ENCODE data around the gene BASP1. TPM values are rescaled to one million over a fixed set of nuclear protein-coding genes. Genes with fewer than 3 reads are reported as not detected.
"Not testable (repeated sequence)": the region's sequence is repeated elsewhere in the genome, so short reads cannot be mapped to it uniquely, and the experiment has no call there.

BASP1 gene
- total RNA-seq, 4 donors from 2014 or later: 46.0 to 54.6 (median 49.8) TPM

DNA sequence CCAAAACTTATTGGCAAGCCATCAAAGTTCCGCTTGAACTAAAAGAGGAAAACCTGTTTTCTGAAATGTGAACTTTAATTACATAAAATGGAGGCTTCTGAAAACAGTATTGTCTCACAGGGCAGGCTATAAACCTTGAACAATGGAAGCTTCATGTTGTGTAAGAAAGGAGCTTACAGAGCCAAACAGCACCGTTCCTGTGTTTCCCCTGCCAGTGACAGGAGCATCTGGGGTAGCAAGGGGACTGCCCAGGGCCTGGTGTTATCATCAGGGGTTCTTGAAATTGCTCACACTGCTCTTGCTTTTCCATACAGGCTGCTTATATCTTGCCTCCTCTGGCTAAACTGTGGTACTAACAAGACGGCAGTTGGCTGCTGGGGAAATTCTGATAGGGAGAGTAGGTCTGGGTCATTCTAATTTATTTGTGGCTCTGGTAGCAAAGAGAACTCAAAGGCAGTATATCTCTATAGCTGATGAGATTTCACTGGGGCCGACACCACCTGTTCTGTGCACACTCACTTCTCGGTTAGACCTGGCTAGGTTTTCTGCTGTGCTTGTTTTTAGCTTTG, 40.4 kb downstream of the BASP1 start:
- no peaks in the 10 kb centered on the region for H3K9me3 ChIP-seq
- H3K36me3 ChIP-seq: no peaks in the 10 kb centered on the region
- H3K4me1 ChIP-seq: no peaks in the 10 kb centered on the region
- no peak for DNase-seq (ENCODE audit: low spot score in 2 of 2)
- TF ChIP-seq EP300 (IDR thresholded peaks at IDR 0.05): no peak
- TF ChIP-seq, protein P1, sequence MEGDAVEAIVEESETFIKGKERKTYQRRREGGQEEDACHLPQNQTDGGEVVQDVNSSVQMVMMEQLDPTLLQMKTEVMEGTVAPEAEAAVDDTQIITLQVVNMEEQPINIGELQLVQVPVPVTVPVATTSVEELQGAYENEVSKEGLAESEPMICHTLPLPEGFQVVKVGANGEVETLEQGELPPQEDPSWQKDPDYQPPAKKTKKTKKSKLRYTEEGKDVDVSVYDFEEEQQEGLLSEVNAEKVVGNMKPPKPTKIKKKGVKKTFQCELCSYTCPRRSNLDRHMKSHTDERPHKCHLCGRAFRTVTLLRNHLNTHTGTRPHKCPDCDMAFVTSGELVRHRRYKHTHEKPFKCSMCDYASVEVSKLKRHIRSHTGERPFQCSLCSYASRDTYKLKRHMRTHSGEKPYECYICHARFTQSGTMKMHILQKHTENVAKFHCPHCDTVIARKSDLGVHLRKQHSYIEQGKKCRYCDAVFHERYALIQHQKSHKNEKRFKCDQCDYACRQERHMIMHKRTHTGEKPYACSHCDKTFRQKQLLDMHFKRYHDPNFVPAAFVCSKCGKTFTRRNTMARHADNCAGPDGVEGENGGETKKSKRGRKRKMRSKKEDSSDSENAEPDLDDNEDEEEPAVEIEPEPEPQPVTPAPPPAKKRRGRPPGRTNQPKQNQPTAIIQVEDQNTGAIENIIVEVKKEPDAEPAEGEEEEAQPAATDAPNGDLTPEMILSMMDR (IDR thresholded peaks at IDR 0.05): no peak
- TF ChIP-seq POLR2A (IDR thresholded peaks at IDR 0.05): no peak
- H3K4me3 ChIP-seq: no peak overlapping the region
- H3K27me3 ChIP-seq: no peaks in the 10 kb centered on the region
- WGBS, 2 donors: 66 to 71% methylated on average over 5 of the region's 5 CpGs
- H3K27ac ChIP-seq: no peak overlapping the region

DNA sequence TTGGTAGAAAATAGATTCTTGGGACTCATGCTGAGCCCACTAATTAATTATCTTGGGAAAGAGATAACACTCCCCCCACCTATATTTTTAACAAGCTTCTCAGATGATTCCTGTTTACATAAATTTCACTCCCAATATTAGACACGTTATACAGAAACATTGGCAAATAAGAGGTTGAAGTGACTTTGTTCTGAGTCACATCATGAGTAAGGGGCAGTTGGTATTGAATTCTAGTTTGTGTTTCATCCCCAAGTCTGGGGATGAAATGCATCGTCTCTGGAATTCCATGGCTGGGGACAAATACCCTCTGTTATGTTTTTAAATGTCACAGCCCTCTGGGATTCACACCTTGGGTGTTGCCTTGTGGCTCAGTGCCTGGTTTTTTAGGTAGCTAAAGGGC, 41.0 kb downstream of the BASP1 start:
- Histone ChIP-seq H3K9me3 (no peaks in the 10 kb centered on the region), H3K27ac (no peak overlapping the region), H3K27me3 (no peaks in the 10 kb centered on the region), H3K36me3 (no peaks in the 10 kb centered on the region), H3K4me3 (no peak overlapping the region), H3K4me1 (no peaks in the 10 kb centered on the region)
- TF ChIP-seq POLR2A (IDR thresholded peaks at IDR 0.05) (no peak), EP300 (IDR thresholded peaks at IDR 0.05) (no peak)
- TF ChIP-seq, protein P1 (IDR thresholded peaks at IDR 0.05): no peak
- 68 to 77% methylated on average over 2 of the region's 2 CpGs for WGBS, 2 donors
- DNase-seq (ENCODE audit: low spot score in 2 of 2): no peak

DNA sequence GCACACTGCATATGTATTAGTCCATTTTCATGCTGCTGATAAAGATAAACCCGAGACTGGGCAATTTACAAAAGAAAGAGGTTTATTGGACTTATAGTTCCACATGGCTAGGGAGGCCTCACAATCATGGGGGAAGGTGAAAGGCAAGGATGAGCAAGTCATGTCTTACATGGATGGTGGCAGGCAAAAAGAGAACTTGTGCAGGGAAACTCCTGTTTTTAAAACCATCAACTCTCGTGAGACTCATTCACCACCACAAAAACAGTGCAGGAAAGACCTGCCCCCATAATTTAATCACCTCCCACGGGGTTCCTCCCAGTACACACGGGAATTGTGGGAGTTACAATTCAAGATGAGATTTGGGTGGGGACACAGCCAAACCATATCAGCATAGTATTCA, 41.6 kb downstream of the BASP1 start:
- not testable (repeated sequence) for DNase-seq (ENCODE audit: low spot score in 2 of 2); H3K4me1 ChIP-seq; H3K36me3 ChIP-seq; H3K4me3 ChIP-seq; H3K27ac ChIP-seq; H3K27me3 ChIP-seq; H3K9me3 ChIP-seq
- WGBS, 2 donors: 87 to 88% methylated on average over 4 of the region's 4 CpGs

DNA sequence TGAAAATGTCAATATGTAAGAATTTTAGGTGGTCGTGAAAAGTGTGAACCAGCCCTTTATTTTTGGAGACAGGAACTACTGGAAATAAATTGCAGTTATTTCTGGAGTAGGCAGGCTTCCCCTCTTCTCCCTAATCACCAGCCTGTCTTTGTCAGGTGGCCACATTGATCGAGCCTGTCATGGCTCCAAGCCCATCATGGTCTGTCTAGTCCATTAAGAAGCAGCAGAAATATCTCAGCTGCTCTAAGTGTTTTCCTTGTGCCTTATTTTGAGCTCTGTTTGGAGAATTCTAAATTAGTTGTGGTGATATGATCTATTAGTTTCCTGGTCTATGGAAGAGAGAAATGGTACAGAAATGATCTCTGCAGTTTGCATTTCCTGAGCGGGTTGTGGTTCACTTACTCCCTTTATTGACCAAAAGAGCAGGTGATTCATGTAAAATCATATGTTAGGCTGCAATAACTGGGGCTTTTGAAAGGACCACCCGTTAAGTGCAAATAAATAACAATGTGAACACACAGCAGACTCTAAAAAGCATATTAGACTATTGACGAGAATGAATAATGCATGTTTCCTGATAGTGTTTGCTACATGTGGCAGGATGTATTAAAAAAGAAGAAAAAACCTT, 42.3 kb downstream of the BASP1 start:
- no peaks in the 10 kb centered on the region for H3K27me3 ChIP-seq

DNA sequence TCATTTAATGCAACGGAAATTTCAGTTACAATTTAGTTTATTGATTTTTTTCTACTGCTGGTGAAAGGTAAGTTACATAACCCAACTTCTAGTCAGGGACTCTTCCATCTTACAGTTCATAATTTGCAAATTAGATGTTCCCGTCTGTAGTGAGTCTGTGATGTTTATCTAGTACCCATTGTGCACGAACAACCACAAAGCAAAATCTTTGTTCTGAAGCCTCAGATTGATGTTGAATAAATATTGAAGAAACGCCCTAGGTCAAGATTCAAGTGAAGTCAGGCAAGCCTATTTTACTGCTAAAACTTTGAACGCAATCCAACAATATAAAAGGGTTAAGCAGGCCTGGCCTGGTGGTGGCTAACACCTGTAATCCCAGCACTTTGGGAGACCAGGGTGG, 43.1 kb downstream of the BASP1 start:
- no peak for TF ChIP-seq EP300 (IDR thresholded peaks at IDR 0.05)
- TF ChIP-seq, protein P1 (IDR thresholded peaks at IDR 0.05): no peak
- no peak for TF ChIP-seq POLR2A (IDR thresholded peaks at IDR 0.05)
- no peaks in the 10 kb centered on the region for H3K4me1 ChIP-seq
- H3K4me3 ChIP-seq: no peak overlapping the region
- H3K9me3 ChIP-seq: no peaks in the 10 kb centered on the region
- 81 to 87% methylated on average over 5 of the region's 5 CpGs for WGBS, 2 donors
- no peak for DNase-seq (ENCODE audit: low spot score in 2 of 2)
- H3K36me3 ChIP-seq: no peaks in the 10 kb centered on the region
- H3K27ac ChIP-seq: no peak overlapping the region
- no peaks in the 10 kb centered on the region for H3K27me3 ChIP-seq

More for the DNA sequence above, 42.3 kb downstream of the BASP1 start:
- H3K27ac ChIP-seq: no peak overlapping the region
- H3K4me3 ChIP-seq: no peak overlapping the region
- TF ChIP-seq, protein P1 (IDR thresholded peaks at IDR 0.05): no peak
- TF ChIP-seq EP300 (IDR thresholded peaks at IDR 0.05): no peak
- TF ChIP-seq POLR2A (IDR thresholded peaks at IDR 0.05): no peak
- no peak for DNase-seq (ENCODE audit: low spot score in 2 of 2)
- no peaks in the 10 kb centered on the region for H3K36me3 ChIP-seq
- WGBS, 2 donors: 81 to 87% methylated on average over 5 of the region's 5 CpGs
- H3K9me3 ChIP-seq: no peaks in the 10 kb centered on the region
- H3K4me1 ChIP-seq: no peaks in the 10 kb centered on the region
